Mucosa of descending colon (tissue), 3 donors: ENCODE results near the gene RAG1. TPM values are rescaled to one million over a fixed set of nuclear protein-coding genes. Genes with fewer than 3 reads are reported as not detected.

Experiments
- ATAC-seq: fragments of 200-7000 bp; cut with Tn5 transposase; one replicate; pipeline ENCODE4 v1.9.1; 2020; ENCODE audit warnings: mild to moderate bottlenecking, moderate library complexity
- DNase-seq, 3 donors: peaks; one replicate each; pipeline ENCODE4 v3.0.0-alpha.2; 2020
- H3K36me3 ChIP-seq: fragments of 200-600 bp; one replicate; pipeline ENCODE4 v1.8.0; 2021; ENCODE audit warnings: low read depth, mild to moderate bottlenecking
- H3K4me1 ChIP-seq: fragments of 200-600 bp; one replicate; pipeline ENCODE4 v1.8.0; 2021; ENCODE audit warnings: low read depth, mild to moderate bottlenecking
- H3K4me3 ChIP-seq: fragments of 200-600 bp; one replicate; pipeline ENCODE4 v1.8.0; 2021; ENCODE audit warnings: mild to moderate bottlenecking
- H3K9me3 ChIP-seq: fragments of 200-600 bp; one replicate; pipeline ENCODE4 v1.8.0; 2021; ENCODE audit warnings: mild to moderate bottlenecking
- intact Hi-C, 2 donors: fragments of 100-400 bp; cut with DNase I in 1 of 2; cut with micrococcal nuclease in 1 of 2; formaldehyde crosslinking; loops; one replicate each; pipeline versions ENCODE4 v1.11.0 to v1.11.1; 2022; cut with DNase I, micrococcal nuclease
- long read RNA-seq, 2 donors: library from polyadenylated mRNA; unstranded; transcript quantifications; one replicate each; pipeline ENCODE4 v2.0.0, GENCODE V29; 2019 to 2021
- total RNA-seq, 3 donors: library from RNA; stranded (reverse); fragmentation: NEBNext Ultra II Directional in 2 of 3; extraction: Animal tissue kit (Norgen Biotek cat#: 25700) in 2 of 3; gene quantifications; one replicate each; pipeline versions ENCODE4 v1.2.1 to v1.2.4, GENCODE V29; 2021 to 2023
- TF ChIP-seq, protein P1 (sequence below): fragments of 200-600 bp; IDR thresholded peaks from one replicate; pipeline ENCODE4 v1.8.0; 2022; ENCODE audit warnings: antibody characterized with exemption, mild to moderate bottlenecking
- donor health status: DM: no; HTN: no; CAD: no; lungs with moderate emphysema.
- donor health status: DM: no; HTN: no; CAD: no.
- donor health status: DM: no; HTN: yes; CAD: no.

Gene RAG1
- total RNA-seq = 1 to 10 TPM; 1.5 to 1.9 (median 1.9) TPM
- long read RNA-seq, donor 1 = 0 reads
- long read RNA-seq, donor 2 = 0 reads

DNA sequence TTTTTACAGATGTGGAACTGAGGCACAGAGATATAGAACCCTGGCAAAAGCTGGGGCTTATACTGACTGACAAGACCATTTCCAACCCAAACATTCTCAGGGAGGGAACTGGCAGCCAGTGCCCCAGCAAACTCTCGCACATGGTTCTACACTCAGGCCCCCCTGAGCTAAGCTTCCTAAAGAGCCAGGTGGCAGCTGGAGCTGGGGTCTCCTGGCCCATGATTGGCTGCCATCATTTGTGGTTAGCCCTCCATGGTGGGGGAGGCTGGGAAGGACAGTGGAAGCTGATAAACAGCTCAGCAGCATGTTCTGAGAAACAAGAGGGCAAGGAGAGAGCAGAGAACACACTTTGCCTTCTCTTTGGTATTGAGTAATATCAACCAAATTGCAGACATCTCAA is at the start of gene RAG1:
RAG1 (plus strand) TSS at position 314 of the 400 bp plus-strand sequence. CDS start 5,298 bp downstream, outside the sequence.
- H3K4me3 ChIP-seq = no peak within 1 kb of the TSS
- intact Hi-C loops = no loop called here
- ATAC-seq (no peak), DNase-seq (no peak)
- TF ChIP-seq, protein P1, sequence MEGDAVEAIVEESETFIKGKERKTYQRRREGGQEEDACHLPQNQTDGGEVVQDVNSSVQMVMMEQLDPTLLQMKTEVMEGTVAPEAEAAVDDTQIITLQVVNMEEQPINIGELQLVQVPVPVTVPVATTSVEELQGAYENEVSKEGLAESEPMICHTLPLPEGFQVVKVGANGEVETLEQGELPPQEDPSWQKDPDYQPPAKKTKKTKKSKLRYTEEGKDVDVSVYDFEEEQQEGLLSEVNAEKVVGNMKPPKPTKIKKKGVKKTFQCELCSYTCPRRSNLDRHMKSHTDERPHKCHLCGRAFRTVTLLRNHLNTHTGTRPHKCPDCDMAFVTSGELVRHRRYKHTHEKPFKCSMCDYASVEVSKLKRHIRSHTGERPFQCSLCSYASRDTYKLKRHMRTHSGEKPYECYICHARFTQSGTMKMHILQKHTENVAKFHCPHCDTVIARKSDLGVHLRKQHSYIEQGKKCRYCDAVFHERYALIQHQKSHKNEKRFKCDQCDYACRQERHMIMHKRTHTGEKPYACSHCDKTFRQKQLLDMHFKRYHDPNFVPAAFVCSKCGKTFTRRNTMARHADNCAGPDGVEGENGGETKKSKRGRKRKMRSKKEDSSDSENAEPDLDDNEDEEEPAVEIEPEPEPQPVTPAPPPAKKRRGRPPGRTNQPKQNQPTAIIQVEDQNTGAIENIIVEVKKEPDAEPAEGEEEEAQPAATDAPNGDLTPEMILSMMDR = no peak
- H3K36me3 ChIP-seq = no peaks in the 10 kb centered on the region
- H3K9me3 ChIP-seq = no peaks in the 10 kb centered on the region
- no peaks in the 10 kb centered on the region for H3K4me1 ChIP-seq

DNA sequence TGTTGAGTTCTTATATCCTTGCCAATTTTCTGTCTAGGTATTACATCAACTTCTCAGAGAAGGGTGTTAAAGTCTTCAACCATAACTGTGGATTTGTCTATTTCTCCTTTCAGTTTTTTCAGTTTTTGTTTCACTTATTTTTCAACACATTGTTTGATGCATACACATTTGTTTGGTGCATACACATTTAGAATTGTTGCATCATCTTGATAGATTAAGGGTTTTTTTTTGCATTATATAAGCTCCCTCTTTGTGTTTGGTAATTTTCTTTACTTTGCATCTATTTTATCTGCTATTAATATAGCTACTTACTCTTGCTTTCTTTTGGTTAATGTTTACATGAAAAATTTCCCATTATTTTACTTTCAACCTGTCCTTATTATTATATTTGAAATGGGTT is 37.0 kb upstream of the RAG1 start:
- DNase-seq = no peak
- H3K4me3 ChIP-seq = no peak overlapping the region
- no peaks in the 10 kb centered on the region for H3K36me3 ChIP-seq
- intact Hi-C loops = no loop called here
- no peaks in the 10 kb centered on the region for H3K4me1 ChIP-seq
- no peak for ATAC-seq
- no peaks in the 10 kb centered on the region for H3K9me3 ChIP-seq
- TF ChIP-seq, protein P1 = no peak

DNA sequence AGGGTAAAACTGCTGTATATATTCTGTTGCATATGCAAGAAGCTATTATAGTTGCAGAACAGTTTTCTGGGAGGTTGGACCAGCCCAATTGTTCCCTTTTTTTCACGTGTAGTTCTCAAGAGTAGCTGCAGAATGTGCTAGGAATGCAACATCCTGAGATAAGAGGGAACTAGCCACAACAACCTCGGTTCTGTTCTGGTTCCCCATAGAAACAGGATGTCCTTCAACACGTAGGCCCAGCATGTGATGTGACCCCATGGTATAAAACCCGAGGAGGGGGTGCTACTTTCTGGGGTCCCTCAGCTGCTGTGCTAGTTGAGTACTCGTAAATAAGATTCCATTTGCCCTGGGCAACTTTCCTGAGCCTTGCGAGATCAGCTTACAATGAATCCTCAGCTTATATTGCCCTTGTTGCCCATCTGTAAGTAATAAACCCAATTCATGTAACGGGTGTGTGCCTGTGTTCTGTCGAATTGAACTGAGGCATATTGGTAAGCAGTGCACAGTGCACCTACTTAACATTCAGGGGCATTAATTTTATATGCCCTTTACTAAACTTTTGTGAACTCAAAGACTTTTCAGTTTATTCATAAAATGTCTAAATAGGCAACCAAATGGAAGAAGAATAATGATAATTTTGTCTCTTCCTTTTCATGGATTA is 34.7 kb upstream of the RAG1 start:
- no peak for ATAC-seq
- DNase-seq = no peak
- no peak overlapping the region for H3K4me3 ChIP-seq

DNA sequence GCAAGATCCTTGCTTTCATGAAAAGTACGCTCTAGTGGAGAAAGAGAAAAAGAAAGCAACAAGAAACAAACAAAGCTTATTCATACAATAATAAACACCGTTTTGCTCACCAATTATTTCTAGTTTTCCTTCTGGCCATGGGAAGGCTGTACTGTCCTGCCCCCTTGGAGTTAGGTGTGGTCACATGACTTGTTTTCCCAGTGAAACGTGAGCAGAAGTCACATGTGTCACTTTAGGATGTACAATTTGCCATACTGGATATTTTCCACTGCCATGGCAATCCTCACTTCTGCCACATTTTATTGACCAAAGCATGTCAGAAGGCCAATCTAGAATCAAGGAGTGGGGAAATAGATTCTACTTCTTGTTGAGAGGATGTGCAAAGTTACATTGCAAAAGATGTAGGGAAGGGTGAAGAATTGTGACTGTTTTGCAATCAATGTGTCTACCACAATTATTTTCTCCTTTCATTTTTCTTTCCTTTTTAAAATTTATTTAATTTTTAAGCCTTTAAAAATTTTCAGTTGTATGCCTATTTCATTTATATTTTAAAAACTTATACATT is 33.4 kb upstream of the RAG1 start:
- TF ChIP-seq, protein P1 = no peak
- Histone ChIP-seq H3K36me3 (no peaks in the 10 kb centered on the region), H3K4me3 (no peak overlapping the region), H3K4me1 (no peaks in the 10 kb centered on the region), H3K9me3 (no peaks in the 10 kb centered on the region)
- ATAC-seq = no peak
- DNase-seq = no peak
- intact Hi-C loops = no loop called here

More for the DNA sequence above, 34.7 kb upstream of the RAG1 start:
- H3K4me1 ChIP-seq = no peaks in the 10 kb centered on the region
- no peaks in the 10 kb centered on the region for H3K36me3 ChIP-seq
- TF ChIP-seq, protein P1 = no peak
- intact Hi-C loops = no loop called here
- H3K9me3 ChIP-seq = no peaks in the 10 kb centered on the region

DNA sequence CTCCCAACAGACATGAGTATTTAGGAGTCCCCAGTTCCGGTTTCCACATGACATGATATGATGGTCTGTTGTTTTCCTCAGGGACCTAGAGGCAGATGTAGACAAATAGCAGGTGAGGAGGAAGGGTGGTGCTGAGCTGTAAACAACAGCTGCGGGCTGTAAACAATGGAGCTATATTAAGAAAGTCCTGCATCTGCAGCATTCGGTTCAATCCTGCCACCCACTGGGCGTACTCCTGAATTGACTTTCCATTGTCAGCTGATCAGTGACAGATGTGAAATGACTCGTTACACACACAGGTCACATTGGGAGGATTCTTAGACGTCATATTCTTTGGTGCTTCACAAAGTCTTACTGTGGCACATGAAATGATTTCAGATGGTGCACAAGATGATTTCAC is 26.8 kb upstream of the RAG1 start:
- Histone ChIP-seq H3K36me3 (no peaks in the 10 kb centered on the region), H3K4me3 (no peak overlapping the region), H3K4me1 (no peaks in the 10 kb centered on the region), H3K9me3 (no peaks in the 10 kb centered on the region)
- intact Hi-C loops = no loop called here
- ATAC-seq (peak; percentile 93), DNase-seq (peak in 2 of 3 donors; percentile 45 to 73)
- TF ChIP-seq, protein P1 = no peak
